NCI-H2171 (cell line): ENCODE measurements around the gene AFMID.

Experiments used
- DNase-seq: peaks from one replicate; lab custom pipeline; 2025; lab: John Stamatoyannopoulos, UW

Gene AFMID

DNA sequence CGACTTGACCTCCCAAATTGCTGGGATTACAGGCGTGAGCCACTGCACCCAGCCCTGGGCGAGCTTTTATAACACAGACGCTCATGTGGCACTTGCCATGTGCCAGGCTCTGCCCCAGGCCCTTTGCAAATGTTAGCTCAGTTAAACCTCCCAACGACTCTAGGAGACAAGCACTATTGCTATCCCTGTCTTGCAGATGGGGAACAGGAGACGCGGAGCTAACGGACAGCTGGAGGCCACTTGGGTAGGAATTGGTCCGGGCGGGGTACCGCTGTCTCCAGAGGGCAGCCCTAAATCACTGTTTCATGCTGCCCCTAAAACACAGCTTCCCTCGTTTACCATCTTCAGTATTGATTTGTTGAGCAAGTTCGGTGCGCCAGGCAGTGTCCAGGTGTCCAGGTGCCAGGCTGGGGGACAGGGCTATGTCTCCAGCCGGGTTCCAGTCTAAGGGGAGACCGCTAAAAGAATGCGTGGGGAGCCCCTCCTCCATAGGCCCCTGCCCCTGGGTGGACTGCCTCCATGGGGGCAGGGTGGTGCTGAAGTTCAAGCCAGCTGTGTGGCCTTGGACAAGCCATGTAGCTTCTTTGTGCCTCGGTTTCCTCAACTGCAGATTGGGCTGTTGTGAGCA, 68.0 kb downstream of the AFMID start:
- DNase-seq: no peak

DNA sequence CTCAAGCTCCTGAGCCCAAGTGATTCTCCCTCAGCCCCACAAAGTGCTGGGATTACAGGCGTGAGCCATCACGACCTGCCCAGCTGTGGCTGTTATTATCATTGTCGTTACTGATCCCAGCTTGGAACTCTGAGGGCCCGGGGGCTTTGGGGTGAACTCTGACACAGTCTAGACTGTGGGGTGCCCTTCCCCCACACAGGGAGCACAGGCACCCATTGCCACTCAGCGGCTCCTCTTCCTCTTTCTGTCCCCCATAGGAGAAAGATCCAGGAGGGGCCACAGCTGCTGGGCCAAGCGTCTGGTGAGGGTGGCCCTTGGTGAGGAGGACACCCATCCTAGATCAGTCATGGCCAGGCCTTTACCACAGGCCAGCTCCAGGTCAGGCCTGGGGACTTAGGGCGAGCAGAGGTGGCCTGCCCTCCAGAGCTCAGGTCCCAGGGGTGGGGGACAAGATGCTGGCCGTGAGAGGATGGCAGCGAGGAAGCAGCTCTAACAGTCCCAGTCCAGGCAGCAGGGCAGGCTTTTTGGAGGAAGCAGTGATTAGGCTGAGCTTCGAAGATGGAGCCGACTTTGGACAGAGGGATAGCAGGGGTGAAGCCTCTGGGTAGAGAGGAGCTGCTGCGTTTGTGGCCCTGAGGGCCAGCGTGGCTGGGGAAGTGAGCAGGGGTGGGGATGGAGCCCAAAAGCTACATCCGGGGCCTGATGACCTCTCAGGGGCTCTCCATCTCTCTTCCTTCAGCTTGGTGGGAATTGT, 69.0 kb downstream of the AFMID start:
- no peak for DNase-seq

DNA sequence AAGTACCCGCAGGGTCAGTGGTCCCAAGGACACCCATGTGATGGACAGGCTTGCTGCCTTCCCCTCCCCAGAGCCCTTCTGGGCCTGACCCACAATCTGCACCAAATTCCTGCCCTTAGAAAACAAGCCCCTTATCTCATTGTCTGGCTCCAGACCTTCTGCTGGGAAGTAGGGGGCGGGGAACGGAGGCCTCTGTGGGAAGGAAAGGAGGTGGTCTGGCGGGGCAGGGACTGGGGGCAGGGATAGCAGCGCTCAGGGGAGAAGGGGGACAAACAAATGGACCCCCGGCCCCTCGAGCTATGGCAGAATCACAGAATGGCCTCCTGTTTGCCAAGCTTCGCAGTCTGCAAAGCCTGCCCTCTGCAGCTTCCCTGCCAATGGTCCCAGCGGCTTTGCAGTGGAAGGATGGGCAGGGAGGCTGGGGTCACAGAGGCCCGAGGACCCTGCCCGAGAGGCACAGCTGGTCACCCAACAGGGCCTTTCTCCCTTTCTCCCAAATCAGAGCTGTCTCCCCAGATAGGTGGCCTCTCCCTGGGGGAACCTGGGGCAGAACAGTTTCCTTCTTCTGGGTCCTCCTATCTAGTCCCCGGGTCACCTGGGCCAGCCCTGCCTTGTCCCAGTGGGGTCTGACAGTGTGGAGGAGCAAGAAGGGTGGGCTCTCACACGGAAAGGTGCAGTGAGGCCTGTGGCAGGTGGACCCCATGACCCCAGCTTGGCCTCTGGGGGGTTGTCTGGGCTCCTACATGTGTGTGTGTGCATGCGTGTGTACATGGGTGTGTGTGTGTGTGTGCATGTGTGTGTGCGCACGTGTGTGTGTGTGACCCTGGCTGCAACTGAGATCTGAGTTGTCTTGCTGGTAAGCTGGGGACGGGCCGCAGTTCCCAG, 69.8 kb downstream of the AFMID start:
- no peak for DNase-seq
